OCI-LY3 (cell line): ENCODE data around the gene KIF3C.

Experiments
- EZH2phosphoT487 ChIP-seq: fragments of 200-600 bp; shearing (Covaris generic); IDR thresholded peaks from 2 replicates; pipeline ENCODE4 v1.6.1; 2018; ENCODE audit warnings: antibody characterized with exemption, mixed run types, low read depth
- TF ChIP-seq, protein P1 (sequence below): fragments of 200-600, 300-600 bp; sonication (generic); IDR thresholded peaks from 2 replicates; pipeline ENCODE4 v1.5.1; 2014; ENCODE audit warnings: antibody characterized with exemption, low read length, low read depth

- TF ChIP-seq, protein P1, sequence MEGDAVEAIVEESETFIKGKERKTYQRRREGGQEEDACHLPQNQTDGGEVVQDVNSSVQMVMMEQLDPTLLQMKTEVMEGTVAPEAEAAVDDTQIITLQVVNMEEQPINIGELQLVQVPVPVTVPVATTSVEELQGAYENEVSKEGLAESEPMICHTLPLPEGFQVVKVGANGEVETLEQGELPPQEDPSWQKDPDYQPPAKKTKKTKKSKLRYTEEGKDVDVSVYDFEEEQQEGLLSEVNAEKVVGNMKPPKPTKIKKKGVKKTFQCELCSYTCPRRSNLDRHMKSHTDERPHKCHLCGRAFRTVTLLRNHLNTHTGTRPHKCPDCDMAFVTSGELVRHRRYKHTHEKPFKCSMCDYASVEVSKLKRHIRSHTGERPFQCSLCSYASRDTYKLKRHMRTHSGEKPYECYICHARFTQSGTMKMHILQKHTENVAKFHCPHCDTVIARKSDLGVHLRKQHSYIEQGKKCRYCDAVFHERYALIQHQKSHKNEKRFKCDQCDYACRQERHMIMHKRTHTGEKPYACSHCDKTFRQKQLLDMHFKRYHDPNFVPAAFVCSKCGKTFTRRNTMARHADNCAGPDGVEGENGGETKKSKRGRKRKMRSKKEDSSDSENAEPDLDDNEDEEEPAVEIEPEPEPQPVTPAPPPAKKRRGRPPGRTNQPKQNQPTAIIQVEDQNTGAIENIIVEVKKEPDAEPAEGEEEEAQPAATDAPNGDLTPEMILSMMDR = no peak
- TF ChIP-seq EZH2phosphoT487 = no peak
Observed at GRCh38 chr2:25879133-25879730, 103.1 kb downstream of the KIF3C start.
